Loucy (cell line): Measurements from ENCODE around the gene NKX6-2.

Source experiments
- H2AFZ ChIP-seq: fragments of 200-600 bp; sonication (generic); 2 replicates; pipeline ENCODE4 v1.6.0; 2016; ENCODE audit warnings: antibody characterized with exemption, mild to moderate bottlenecking, low read length, moderate library complexity
- H3F3A ChIP-seq: fragments of 200-600 bp; 2 replicates; pipeline ENCODE4 v1.6.0; 2016; ENCODE audit warnings: antibody characterized with exemption, low read depth, mild to moderate bottlenecking
- H3K27me3 ChIP-seq: fragments of 200-600 bp; sonication (generic); 2 replicates; pipeline ENCODE4 v1.6.1; 2014; ENCODE audit warnings: low read length, mild to moderate bottlenecking; ENCODE audit not compliant: insufficient read depth, poor library complexity, severe bottlenecking
- H3K36me3 ChIP-seq: fragments of 200-600 bp; sonication (generic); 2 replicates; pipeline ENCODE4 v1.6.1; 2016; ENCODE audit warnings: low read length; ENCODE audit not compliant: insufficient read depth
- H3K4me1 ChIP-seq: fragments of 200-600 bp; sonication (generic); 2 replicates; pipeline ENCODE4 v1.5.1; 2014; ENCODE audit warnings: low read length, mild to moderate bottlenecking; ENCODE audit not compliant: insufficient read depth, poor library complexity, severe bottlenecking
- H3K4me2 ChIP-seq: fragments of 200-600 bp; sonication (generic); 2 replicates; pipeline ENCODE4 v1.6.0; 2014; ENCODE audit warnings: antibody characterized with exemption, low read length, low read depth, mild to moderate bottlenecking; ENCODE audit not compliant: poor library complexity, severe bottlenecking
- H3K4me3 ChIP-seq: fragments of 200-600 bp; sonication (generic); 2 replicates; pipeline ENCODE4 v1.5.1; 2014; ENCODE audit warnings: low read length, mild to moderate bottlenecking, mixed read lengths; ENCODE audit not compliant: poor library complexity, severe bottlenecking
- H3K79me2 ChIP-seq: fragments of 200-600 bp; sonication (generic); 2 replicates; pipeline ENCODE4 v1.6.1; 2014; ENCODE audit warnings: low read length; ENCODE audit not compliant: insufficient read depth
- H3K9ac ChIP-seq: fragments of 200-600 bp; sonication (generic); 2 replicates; pipeline ENCODE4 v1.6.0; 2014; ENCODE audit warnings: mild to moderate bottlenecking, low read depth, low read length, moderate library complexity; ENCODE audit not compliant: poor library complexity, severe bottlenecking
- H3K9me2 ChIP-seq: fragments of 200-600 bp; sonication (generic); replicated peaks from 2 replicates; pipeline ENCODE4 v1.6.1; 2016; ENCODE audit warnings: low read depth, low read length, mixed read lengths
- H3K9me3 ChIP-seq: fragments of 200-600 bp; sonication (generic); 2 replicates; pipeline ENCODE4 v1.6.1; 2014; ENCODE audit warnings: mild to moderate bottlenecking, antibody characterized with exemption, low read length, low read depth; ENCODE audit not compliant: insufficient read depth
- H4K20me1 ChIP-seq: fragments of 200-600 bp; sonication (generic); 2 replicates; pipeline ENCODE4 v1.6.0; 2014; ENCODE audit warnings: antibody characterized with exemption, low read length, mild to moderate bottlenecking; ENCODE audit not compliant: insufficient read depth, poor library complexity, severe bottlenecking
- EZH2phosphoT487 ChIP-seq: fragments of 200-600 bp; IDR thresholded peaks from 2 replicates; pipeline ENCODE4 v1.6.1; 2018; ENCODE audit warnings: antibody characterized with exemption, mild to moderate bottlenecking, moderate library complexity, borderline replicate concordance
- TF ChIP-seq, protein P1 (sequence below): fragments of 200-600 bp; sonication (generic); conservative IDR thresholded peaks from 2 replicates; pipeline ENCODE4 v1.5.1; 2014; ENCODE audit warnings: mild to moderate bottlenecking, antibody characterized with exemption, low read length

The NKX6-2 gene

DNA sequence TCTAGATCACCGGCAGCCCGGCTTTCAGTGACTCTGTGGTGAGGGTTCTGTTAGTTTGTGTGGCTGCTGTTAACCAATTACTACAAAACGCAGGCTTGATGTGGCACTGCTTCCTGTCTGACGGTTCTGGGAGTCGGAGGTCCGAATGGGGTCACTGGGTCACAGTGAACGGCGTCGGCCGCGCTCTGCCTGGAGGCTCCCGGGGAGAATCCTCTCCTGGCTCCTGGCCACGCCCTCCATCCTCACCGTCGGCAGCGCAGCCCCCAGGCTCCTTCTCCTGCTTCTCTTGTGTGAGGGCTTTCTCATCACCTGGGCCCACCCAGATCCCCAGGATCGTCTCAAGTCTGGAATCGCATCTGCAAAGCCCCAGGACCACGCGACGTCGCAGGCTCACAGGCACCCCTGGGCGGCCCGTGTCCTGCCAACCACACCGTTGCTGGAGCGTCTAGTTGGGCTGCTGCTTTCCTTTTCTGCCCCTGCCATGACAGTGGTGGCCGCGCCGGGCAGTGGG, 31.8 kb upstream of the NKX6-2 start:
- Histone ChIP-seq H3F3A (no peaks in the 10 kb centered on the region), H3K9ac (no peak overlapping the region), H3K36me3 (no peaks in the 10 kb centered on the region), H3K9me2 (no peaks in the 10 kb centered on the region), H3K79me2 (no peaks in the 10 kb centered on the region), H3K4me3 (no peak overlapping the region), H3K9me3 (no peaks in the 10 kb centered on the region; the same call in 1 of the 2 replicates), H3K4me1 (no peaks in the 10 kb centered on the region), H2AFZ (no peak overlapping the region), H3K27me3 (no peaks in the 10 kb centered on the region), H3K4me2 (no peak overlapping the region), H4K20me1 (no peaks in the 10 kb centered on the region)
- TF ChIP-seq EZH2phosphoT487: no peak
- TF ChIP-seq, protein P1, sequence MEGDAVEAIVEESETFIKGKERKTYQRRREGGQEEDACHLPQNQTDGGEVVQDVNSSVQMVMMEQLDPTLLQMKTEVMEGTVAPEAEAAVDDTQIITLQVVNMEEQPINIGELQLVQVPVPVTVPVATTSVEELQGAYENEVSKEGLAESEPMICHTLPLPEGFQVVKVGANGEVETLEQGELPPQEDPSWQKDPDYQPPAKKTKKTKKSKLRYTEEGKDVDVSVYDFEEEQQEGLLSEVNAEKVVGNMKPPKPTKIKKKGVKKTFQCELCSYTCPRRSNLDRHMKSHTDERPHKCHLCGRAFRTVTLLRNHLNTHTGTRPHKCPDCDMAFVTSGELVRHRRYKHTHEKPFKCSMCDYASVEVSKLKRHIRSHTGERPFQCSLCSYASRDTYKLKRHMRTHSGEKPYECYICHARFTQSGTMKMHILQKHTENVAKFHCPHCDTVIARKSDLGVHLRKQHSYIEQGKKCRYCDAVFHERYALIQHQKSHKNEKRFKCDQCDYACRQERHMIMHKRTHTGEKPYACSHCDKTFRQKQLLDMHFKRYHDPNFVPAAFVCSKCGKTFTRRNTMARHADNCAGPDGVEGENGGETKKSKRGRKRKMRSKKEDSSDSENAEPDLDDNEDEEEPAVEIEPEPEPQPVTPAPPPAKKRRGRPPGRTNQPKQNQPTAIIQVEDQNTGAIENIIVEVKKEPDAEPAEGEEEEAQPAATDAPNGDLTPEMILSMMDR: no peak

DNA sequence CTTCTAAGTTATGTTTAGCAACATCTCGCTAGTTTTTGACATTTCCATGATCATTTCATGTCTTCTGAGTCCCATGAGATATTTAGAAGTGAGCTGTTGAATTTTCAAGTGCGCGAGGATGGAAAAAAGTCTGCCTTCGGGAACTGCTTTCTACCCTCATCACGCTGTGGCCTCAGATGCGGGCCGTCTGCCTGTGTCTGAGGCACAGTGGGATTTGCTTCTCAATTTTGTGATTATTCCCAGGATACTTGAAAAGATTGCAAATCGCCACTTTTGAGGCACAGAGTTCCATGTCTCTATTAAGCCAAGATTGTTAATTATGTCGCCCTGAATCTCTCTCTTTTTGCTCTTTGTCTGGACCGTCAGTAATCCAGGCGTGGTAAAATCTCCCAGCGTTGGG, 30.8 kb upstream of the NKX6-2 start:
- H3K4me2 ChIP-seq: no peak overlapping the region
- no peak overlapping the region for H3K4me3 ChIP-seq
- H3K9ac ChIP-seq: no peak overlapping the region
- H3K27me3 ChIP-seq: no peaks in the 10 kb centered on the region
- no peaks in the 10 kb centered on the region for H3K4me1 ChIP-seq
- H4K20me1 ChIP-seq: no peaks in the 10 kb centered on the region
- no peaks in the 10 kb centered on the region for H3F3A ChIP-seq
- H3K9me3 ChIP-seq: no peaks in the 10 kb centered on the region; the same call in 1 of the 2 replicates
- TF ChIP-seq EZH2phosphoT487: no peak
- TF ChIP-seq, protein P1: no peak
- no peak overlapping the region for H2AFZ ChIP-seq
- H3K36me3 ChIP-seq: no peaks in the 10 kb centered on the region
- H3K9me2 ChIP-seq: no peaks in the 10 kb centered on the region
- H3K79me2 ChIP-seq: no peaks in the 10 kb centered on the region

DNA sequence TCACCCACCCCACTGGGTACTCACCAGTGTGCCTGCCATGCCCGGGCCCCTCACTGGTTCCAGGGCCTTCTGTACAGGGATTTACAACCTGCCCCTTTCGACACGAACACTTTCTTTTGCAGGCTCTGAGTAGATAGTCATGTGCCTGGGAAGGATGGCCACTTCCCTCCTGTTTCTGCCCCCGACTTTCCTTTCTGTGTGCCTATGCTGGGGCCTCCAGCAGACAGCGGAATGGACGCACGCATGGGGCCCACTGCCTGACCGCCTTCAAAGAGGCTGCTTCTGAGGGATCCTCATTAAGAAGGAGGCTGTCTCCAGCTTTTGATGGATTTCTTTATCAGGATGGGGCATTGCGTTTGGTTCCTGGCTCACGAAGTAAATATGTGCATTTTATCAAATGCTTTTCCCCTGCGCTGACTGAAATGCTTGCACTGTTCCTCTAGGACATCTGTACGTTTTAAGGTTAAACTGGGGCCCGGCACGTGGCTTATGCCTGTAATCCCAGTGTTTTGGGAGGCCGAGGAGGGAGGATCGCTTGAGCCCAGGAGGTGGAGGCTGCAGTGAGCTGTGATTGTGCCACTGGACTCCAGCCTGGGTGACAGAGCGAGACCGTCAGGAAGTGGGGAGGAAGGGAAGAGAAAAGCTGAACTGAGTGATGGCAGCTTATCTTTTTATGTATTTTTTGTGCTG, 29.4 kb upstream of the NKX6-2 start:
- H3K4me1 ChIP-seq: no peaks in the 10 kb centered on the region
- H3K9me3 ChIP-seq: no peaks in the 10 kb centered on the region; the same call in 1 of the 2 replicates
- no peaks in the 10 kb centered on the region for H3K36me3 ChIP-seq
- no peak overlapping the region for H3K4me2 ChIP-seq
- no peaks in the 10 kb centered on the region for H3F3A ChIP-seq
- no peaks in the 10 kb centered on the region for H3K27me3 ChIP-seq
- no peak overlapping the region for H3K4me3 ChIP-seq
- no peak overlapping the region for H2AFZ ChIP-seq
- H4K20me1 ChIP-seq: no peaks in the 10 kb centered on the region
- TF ChIP-seq EZH2phosphoT487: no peak
- TF ChIP-seq, protein P1: no peak
- no peaks in the 10 kb centered on the region for H3K79me2 ChIP-seq
- H3K9ac ChIP-seq: no peak overlapping the region
- H3K9me2 ChIP-seq: no peaks in the 10 kb centered on the region
